HEK293 (cell line): ENCODE data around the gene ICOS.
"Not testable (repeated sequence)": the region's sequence is repeated elsewhere in the genome, so short reads cannot be mapped to it uniquely, and the experiment has no call there.

ENCODE experiments used
- CTCF ChIA-PET: fragments of 350-600 bp; formaldehyde crosslinking; extraction: SDS; loops from one replicate; lab custom pipeline; 2021; ENCODE audit warnings: antibody characterized with exemption; lab: Yijun Ruan, JAX
- POLR2A ChIA-PET: fragments of 300-600 bp; formaldehyde crosslinking; extraction: SDS; loops from one replicate; lab custom pipeline; 2020; ENCODE audit warnings: antibody characterized with exemption, inconsistent platforms; lab: Yijun Ruan, JAX
- H3K27ac ChIP-seq: fragments of 200-500 bp; sonication (Bioruptor generic); 2 replicates; pipeline ENCODE4 v1.5.1; 2014; ENCODE audit warnings: low read depth, low read length, control low read depth, inconsistent platforms; ENCODE audit errors: extremely low read depth
- H3K36me3 ChIP-seq, 2 experiments: fragments of 200-500 bp in 1 of 2; sonication (Bioruptor generic) in 1 of 2; 1 replicate in 1 of 2; 2 replicates in 1 of 2; pipeline ENCODE4 v1.5.1; 2014 to 2017; ENCODE audit warnings: inconsistent platforms in 2 of 2, low read length in 2 of 2; ENCODE audit not compliant: control insufficient read depth in 2 of 2, insufficient read depth in 1 of 2
- H3K4me1 ChIP-seq: fragments of 200-500 bp; sonication (Bioruptor generic); 2 replicates; pipeline ENCODE4 v1.5.1; 2014; ENCODE audit warnings: mild to moderate bottlenecking, low read length, inconsistent platforms; ENCODE audit not compliant: control insufficient read depth, insufficient read depth
- H3K4me3 ChIP-seq: 2 replicates; pipeline ENCODE4 v1.5.1; 2011; ENCODE audit warnings: low read depth, mild to moderate bottlenecking, control low read depth, low read length, moderate library complexity
- H3K9me3 ChIP-seq: fragments of 200-500 bp; sonication (Bioruptor generic); 2 replicates; pipeline ENCODE4 v1.5.1; 2014; ENCODE audit warnings: low read depth, low read length, inconsistent platforms; ENCODE audit not compliant: control insufficient read depth, insufficient read depth
- BCL11A ChIP-seq: fragments of 450-650 bp; formaldehyde crosslinking; IDR thresholded peaks from 2 replicates; pipeline ENCODE4 v1.5.1; 2016; ENCODE audit warnings: low read depth, missing biosample characterization, missing genetic modification characterization
- EGR2 ChIP-seq: fragments of 450-650 bp; formaldehyde crosslinking; IDR thresholded peaks from 2 replicates; pipeline ENCODE4 v1.5.1; 2016; ENCODE audit warnings: low read depth, missing biosample characterization, missing genetic modification characterization
- KLF7 ChIP-seq: fragments of 450-650 bp; formaldehyde crosslinking; IDR thresholded peaks from 2 replicates; pipeline ENCODE4 v1.5.1; 2016; ENCODE audit warnings: missing biosample characterization, missing genetic modification characterization, borderline replicate concordance
- PRDM1 ChIP-seq: fragments of 450-650 bp; formaldehyde crosslinking; IDR thresholded peaks from 2 replicates; pipeline ENCODE4; 2016; ENCODE audit warnings: missing biosample characterization, missing genetic modification characterization
- SP2 ChIP-seq: fragments of 450-650 bp; formaldehyde crosslinking; IDR thresholded peaks from 2 replicates; pipeline ENCODE4 v1.5.1; 2016; ENCODE audit warnings: missing biosample characterization, missing genetic modification characterization
- TRIM28 ChIP-seq: IDR thresholded peaks from 2 replicates; pipeline ENCODE4 v1.6.1; 2011; ENCODE audit warnings: low read length, control low read depth, borderline replicate concordance
- ZBTB21 ChIP-seq: fragments of 450-650 bp; formaldehyde crosslinking; IDR thresholded peaks from 2 replicates; pipeline ENCODE4 v1.5.1; 2017; ENCODE audit warnings: missing biosample characterization, missing genetic modification characterization
- ZBTB48 ChIP-seq: fragments of 450-650 bp; formaldehyde crosslinking; IDR thresholded peaks from 2 replicates; pipeline ENCODE4 v1.5.1; 2016; ENCODE audit warnings: missing biosample characterization, missing genetic modification characterization
- ZFP3 ChIP-seq: fragments of 450-650 bp; formaldehyde crosslinking; IDR thresholded peaks from 2 replicates; pipeline ENCODE4 v1.5.1; 2016; ENCODE audit warnings: low read depth, missing biosample characterization, missing genetic modification characterization
- ZNF174 ChIP-seq: fragments of 450-650 bp; formaldehyde crosslinking; IDR thresholded peaks from 2 replicates; pipeline ENCODE4 v1.5.0; 2017; ENCODE audit warnings: missing biosample characterization, mild to moderate bottlenecking, missing genetic modification characterization
- ZNF19 ChIP-seq: fragments of 450-650 bp; formaldehyde crosslinking; IDR thresholded peaks from 2 replicates; pipeline ENCODE4; 2016; ENCODE audit warnings: missing biosample characterization, missing genetic modification characterization, low read depth
- ZNF302 ChIP-seq: fragments of 450-650 bp; formaldehyde crosslinking; IDR thresholded peaks from 2 replicates; pipeline ENCODE4 v1.5.1; 2016; ENCODE audit warnings: missing biosample characterization, missing genetic modification characterization, low read depth
- ZNF37A ChIP-seq: fragments of 450-650 bp; IDR thresholded peaks from 2 replicates; pipeline ENCODE4 v1.5.1; 2018; ENCODE audit warnings: missing biosample characterization, missing genetic modification characterization
- ZNF391 ChIP-seq: fragments of 450-650 bp; formaldehyde crosslinking; IDR thresholded peaks from 2 replicates; pipeline ENCODE4 v1.5.1; 2016; ENCODE audit warnings: low read depth, missing biosample characterization, missing genetic modification characterization, borderline replicate concordance
- ZNF426 ChIP-seq: fragments of 450-650 bp; formaldehyde crosslinking; IDR thresholded peaks from 2 replicates; pipeline ENCODE4 v1.5.1; 2017; ENCODE audit warnings: missing biosample characterization, missing genetic modification characterization, mild to moderate bottlenecking, inconsistent platforms, moderate library complexity
- ZNF473 ChIP-seq: fragments of 450-650 bp; formaldehyde crosslinking; IDR thresholded peaks from 2 replicates; pipeline ENCODE4 v1.5.1; 2017; ENCODE audit warnings: missing biosample characterization, missing genetic modification characterization
- ZNF48 ChIP-seq: fragments of 450-650 bp; formaldehyde crosslinking; IDR thresholded peaks from 2 replicates; pipeline ENCODE4 v1.5.1; 2016; ENCODE audit warnings: missing biosample characterization, missing genetic modification characterization
- ZNF530 ChIP-seq: fragments of 450-650 bp; formaldehyde crosslinking; IDR thresholded peaks from 2 replicates; pipeline ENCODE4 v1.5.1; 2016; ENCODE audit warnings: low read depth, missing biosample characterization, missing genetic modification characterization
- ZNF544 ChIP-seq: fragments of 450-650 bp; formaldehyde crosslinking; IDR thresholded peaks from 2 replicates; pipeline ENCODE4 v1.5.0; 2017; ENCODE audit warnings: missing biosample characterization, missing genetic modification characterization
- ZNF558 ChIP-seq: fragments of 450-650 bp; formaldehyde crosslinking; IDR thresholded peaks from 2 replicates; pipeline ENCODE4 v1.5.1; 2016; ENCODE audit warnings: missing biosample characterization, missing genetic modification characterization
- ZNF621 ChIP-seq: fragments of 450-650 bp; formaldehyde crosslinking; IDR thresholded peaks from 2 replicates; pipeline ENCODE4 v1.5.1; 2017; ENCODE audit warnings: missing biosample characterization, missing genetic modification characterization
- ZNF658 ChIP-seq: fragments of 450-650 bp; formaldehyde crosslinking; IDR thresholded peaks from 2 replicates; pipeline ENCODE4; 2016; ENCODE audit warnings: missing biosample characterization, missing genetic modification characterization
- ZNF670 ChIP-seq: fragments of 450-650 bp; formaldehyde crosslinking; IDR thresholded peaks from 2 replicates; pipeline ENCODE4 v1.5.1; 2016; ENCODE audit warnings: missing biosample characterization, missing genetic modification characterization, low read depth
- ZNF707 ChIP-seq: fragments of 450-650 bp; formaldehyde crosslinking; IDR thresholded peaks from 2 replicates; pipeline ENCODE4 v1.5.1; 2016; ENCODE audit warnings: missing biosample characterization, missing genetic modification characterization
- ZNF792 ChIP-seq: fragments of 450-650 bp; formaldehyde crosslinking; IDR thresholded peaks from 2 replicates; pipeline ENCODE4 v1.5.1; 2016; ENCODE audit warnings: missing biosample characterization, missing genetic modification characterization
- TF ChIP-seq, protein P1 (sequence below): fragments of 450-650 bp; formaldehyde crosslinking; IDR thresholded peaks from 2 replicates; pipeline ENCODE4 v1.5.1; 2016; ENCODE audit warnings: missing biosample characterization, missing genetic modification characterization
- TF ChIP-seq, protein P2 (sequence below): fragments of 450-650 bp; formaldehyde crosslinking; IDR thresholded peaks from 2 replicates; pipeline ENCODE4 v1.5.1; 2016; ENCODE audit warnings: missing biosample characterization, missing genetic modification characterization
- TF ChIP-seq, protein P3 (sequence below): fragments of 450-650 bp; formaldehyde crosslinking; IDR thresholded peaks from 2 replicates; pipeline ENCODE4 v1.5.1; 2017; ENCODE audit warnings: missing biosample characterization, missing genetic modification characterization

ICOS gene

GRCh38 chr2:203959265-203959664 is 22.7 kb downstream of the ICOS start (continued):
- TF ChIP-seq ZNF530 (tag by site-specific recombination) (no peak), ZBTB21 (tag by site-specific recombination) (no peak), ZNF621 (tag by site-specific recombination) (no peak), ZNF48 (tag by site-specific recombination) (no peak), ZNF37A (tag by site-specific recombination) (no peak), ZNF391 (tag by site-specific recombination) (no peak), ZNF473 (no peak)

DNA sequence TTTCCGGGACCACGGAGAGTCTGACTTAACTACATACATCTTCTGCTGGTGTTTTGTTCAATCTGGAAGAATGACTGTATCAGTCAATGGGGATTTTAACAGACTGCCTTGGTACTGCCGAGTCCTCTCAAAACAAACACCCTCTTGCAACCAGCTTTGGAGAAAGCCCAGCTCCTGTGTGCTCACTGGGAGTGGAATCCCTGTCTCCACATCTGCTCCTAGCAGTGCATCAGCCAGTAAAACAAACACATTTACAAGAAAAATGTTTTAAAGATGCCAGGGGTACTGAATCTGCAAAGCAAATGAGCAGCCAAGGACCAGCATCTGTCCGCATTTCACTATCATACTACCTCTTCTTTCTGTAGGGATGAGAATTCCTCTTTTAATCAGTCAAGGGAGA is 23.1 kb downstream of the ICOS start:
- Histone ChIP-seq H3K36me3 (no peaks in the 10 kb centered on the region), H3K4me3 (no peak overlapping the region), H3K9me3 (no peaks in the 10 kb centered on the region), H3K27ac (no peak overlapping the region), H3K4me1 (no peaks in the 10 kb centered on the region)
- ChIA-PET POLR2A (no interaction called here), CTCF (interaction anchor here (0.6 kb wide), 1 partner anchor 1716 kb away, joined by 3 read pairs; no protein-coding TSS in a partner anchor)
- TF ChIP-seq ZNF707 (tag by site-specific recombination) (no peak), ZNF426 (tag by site-specific recombination) (no peak), PRDM1 (no peak), ZNF174 (tag by site-specific recombination) (no peak), ZNF558 (tag by site-specific recombination) (no peak), ZNF670 (no peak), ZNF658 (no peak), ZNF302 (tag by site-specific recombination) (no peak), SP2 (tag by site-specific recombination) (no peak), KLF7 (tag by site-specific recombination) (no peak)
- TF ChIP-seq, protein P1, sequence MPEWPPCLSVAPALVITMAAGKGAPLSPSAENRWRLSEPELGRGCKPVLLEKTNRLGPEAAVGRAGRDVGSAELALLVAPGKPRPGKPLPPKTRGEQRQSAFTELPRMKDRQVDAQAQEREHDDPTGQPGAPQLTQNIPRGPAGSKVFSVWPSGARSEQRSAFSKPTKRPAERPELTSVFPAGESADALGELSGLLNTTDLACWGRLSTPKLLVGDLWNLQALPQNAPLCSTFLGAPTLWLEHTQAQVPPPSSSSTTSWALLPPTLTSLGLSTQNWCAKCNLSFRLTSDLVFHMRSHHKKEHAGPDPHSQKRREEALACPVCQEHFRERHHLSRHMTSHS (tag by site-specific recombination) = no peak

DNA sequence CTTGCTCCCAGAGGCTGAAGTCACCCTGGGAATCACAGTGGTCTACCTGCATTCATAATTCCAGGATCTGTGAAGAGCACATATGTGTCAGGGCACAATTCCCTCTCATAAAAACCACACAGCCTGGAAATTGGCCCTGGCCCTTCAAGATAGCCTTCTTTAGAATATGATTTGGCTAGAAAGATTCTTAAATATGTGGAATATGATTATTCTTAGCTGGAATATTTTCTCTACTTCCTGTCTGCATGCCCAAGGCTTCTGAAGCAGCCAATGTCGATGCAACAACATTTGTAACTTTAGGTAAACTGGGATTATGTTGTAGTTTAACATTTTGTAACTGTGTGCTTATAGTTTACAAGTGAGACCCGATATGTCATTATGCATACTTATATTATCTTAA is 24.2 kb downstream of the ICOS start:
- ChIA-PET POLR2A (no interaction called here), CTCF (no interaction called here)
- TF ChIP-seq ZFP3 (tag by site-specific recombination) (no peak), TRIM28 (no peak), ZNF792 (tag by site-specific recombination) (no peak), BCL11A (tag by site-specific recombination) (no peak), ZBTB48 (tag by site-specific recombination) (no peak), EGR2 (tag by site-specific recombination) (no peak), ZNF19 (tag by site-specific recombination) (no peak), ZNF544 (no peak)
- TF ChIP-seq, protein P2, sequence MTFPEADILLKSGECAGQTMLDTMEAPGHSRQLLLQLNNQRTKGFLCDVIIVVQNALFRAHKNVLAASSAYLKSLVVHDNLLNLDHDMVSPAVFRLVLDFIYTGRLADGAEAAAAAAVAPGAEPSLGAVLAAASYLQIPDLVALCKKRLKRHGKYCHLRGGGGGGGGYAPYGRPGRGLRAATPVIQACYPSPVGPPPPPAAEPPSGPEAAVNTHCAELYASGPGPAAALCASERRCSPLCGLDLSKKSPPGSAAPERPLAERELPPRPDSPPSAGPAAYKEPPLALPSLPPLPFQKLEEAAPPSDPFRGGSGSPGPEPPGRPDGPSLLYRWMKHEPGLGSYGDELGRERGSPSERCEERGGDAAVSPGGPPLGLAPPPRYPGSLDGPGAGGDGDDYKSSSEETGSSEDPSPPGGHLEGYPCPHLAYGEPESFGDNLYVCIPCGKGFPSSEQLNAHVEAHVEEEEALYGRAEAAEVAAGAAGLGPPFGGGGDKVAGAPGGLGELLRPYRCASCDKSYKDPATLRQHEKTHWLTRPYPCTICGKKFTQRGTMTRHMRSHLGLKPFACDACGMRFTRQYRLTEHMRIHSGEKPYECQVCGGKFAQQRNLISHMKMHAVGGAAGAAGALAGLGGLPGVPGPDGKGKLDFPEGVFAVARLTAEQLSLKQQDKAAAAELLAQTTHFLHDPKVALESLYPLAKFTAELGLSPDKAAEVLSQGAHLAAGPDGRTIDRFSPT (tag by site-specific recombination) = no peak
- TF ChIP-seq, protein P3, sequence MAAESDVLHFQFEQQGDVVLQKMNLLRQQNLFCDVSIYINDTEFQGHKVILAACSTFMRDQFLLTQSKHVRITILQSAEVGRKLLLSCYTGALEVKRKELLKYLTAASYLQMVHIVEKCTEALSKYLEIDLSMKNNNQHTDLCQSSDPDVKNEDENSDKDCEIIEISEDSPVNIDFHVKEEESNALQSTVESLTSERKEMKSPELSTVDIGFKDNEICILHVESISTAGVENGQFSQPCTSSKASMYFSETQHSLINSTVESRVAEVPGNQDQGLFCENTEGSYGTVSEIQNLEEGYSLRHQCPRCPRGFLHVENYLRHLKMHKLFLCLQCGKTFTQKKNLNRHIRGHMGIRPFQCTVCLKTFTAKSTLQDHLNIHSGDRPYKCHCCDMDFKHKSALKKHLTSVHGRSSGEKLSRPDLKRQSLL (tag by site-specific recombination) = no peak
- no peaks in the 10 kb centered on the region for H3K9me3 ChIP-seq
- no peak overlapping the region for H3K27ac ChIP-seq
- no peaks in the 10 kb centered on the region for H3K4me1 ChIP-seq
- H3K4me3 ChIP-seq = no peak overlapping the region
- no peaks in the 10 kb centered on the region for H3K36me3 ChIP-seq

DNA sequence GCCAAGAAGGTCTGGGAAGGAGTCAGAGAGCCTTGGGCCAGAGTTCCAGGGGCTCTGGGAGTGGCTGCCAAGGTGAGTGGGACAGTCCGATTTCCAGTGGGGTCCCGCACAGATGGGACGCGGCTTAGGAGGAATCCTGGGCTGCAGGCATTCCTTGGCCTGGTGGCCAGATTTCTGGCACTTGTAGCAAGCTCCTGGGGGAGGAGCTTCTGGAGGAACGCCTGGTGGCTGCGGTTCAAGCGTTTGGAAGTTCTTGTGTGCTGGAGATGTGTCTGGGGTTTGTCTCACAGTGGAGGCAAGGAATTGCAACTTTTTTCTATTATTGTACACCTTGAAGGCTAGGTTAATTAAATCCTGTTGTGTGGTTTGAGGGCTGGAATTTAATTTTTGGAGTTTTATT is 28.6 kb downstream of the ICOS start:
- H3K36me3 ChIP-seq, CTCF ChIA-PET, H3K4me3 ChIP-seq, POLR2A ChIA-PET, H3K27ac ChIP-seq, H3K9me3 ChIP-seq, H3K4me1 ChIP-seq: not testable (repeated sequence)
